ENCODE results near the gene GRK5.

GRK5 gene

GRCh38 chr10:119495545-119495944 lies 288.2 kb downstream of the GRK5 start:
- H3K9me3 ChIP-seq (ENCODE audit: control insufficient read depth, low read length), result no peaks in the 10 kb centered on the region
- H3K36me3 ChIP-seq (ENCODE audit: control insufficient read depth, insufficient read depth, low read length, severe bottlenecking), result no peaks in the 10 kb centered on the region
- H3K27me3 ChIP-seq (replicated peaks; ENCODE audit: control insufficient read depth, insufficient read depth, low read length), result no peaks in the 10 kb centered on the region
- H3K4me1 ChIP-seq (ENCODE audit: control insufficient read depth, insufficient read depth, low read length), result peaks cover 2% of the 10 kb centered on the region
- no peak overlapping the region for H3K4me3 ChIP-seq (ENCODE audit: low read length)
- DNase-seq (ENCODE audit: low read depth), result no peak
- H3K9ac ChIP-seq (ENCODE audit: low read length), result no peak overlapping the region

GRCh38 chr10:119496273-119496672 lies 288.9 kb downstream of the GRK5 start:
- no peak overlapping the region for H3K4me3 ChIP-seq (ENCODE audit: low read length)
- no peaks in the 10 kb centered on the region for H3K27me3 ChIP-seq (replicated peaks; ENCODE audit: control insufficient read depth, insufficient read depth, low read length)
- H3K9me3 ChIP-seq (ENCODE audit: control insufficient read depth, low read length), result no peaks in the 10 kb centered on the region
- H3K9ac ChIP-seq (ENCODE audit: low read length), result no peak overlapping the region
- H3K36me3 ChIP-seq (ENCODE audit: control insufficient read depth, insufficient read depth, low read length, severe bottlenecking), result no peaks in the 10 kb centered on the region
- no peak for DNase-seq (ENCODE audit: low read depth)
- peaks cover 2% of the 10 kb centered on the region for H3K4me1 ChIP-seq (ENCODE audit: control insufficient read depth, insufficient read depth, low read length)

- no peak for DNase-seq (ENCODE audit: low read depth)
- Histone ChIP-seq H3K4me3 (ENCODE audit: low read length) (no peak overlapping the region), H3K4me1 (ENCODE audit: control insufficient read depth, insufficient read depth, low read length) (peaks cover 2% of the 10 kb centered on the region), H3K27me3 (replicated peaks; ENCODE audit: control insufficient read depth, insufficient read depth, low read length) (no peaks in the 10 kb centered on the region), H3K9ac (ENCODE audit: low read length) (no peak overlapping the region), H3K36me3 (ENCODE audit: control insufficient read depth, insufficient read depth, low read length, severe bottlenecking) (no peaks in the 10 kb centered on the region), H3K9me3 (ENCODE audit: control insufficient read depth, low read length) (no peaks in the 10 kb centered on the region)
These were observed 289.9 kb downstream of the GRK5 start for GRCh38 chr10:119497243-119497642.

- DNase-seq (ENCODE audit: low read depth), result no peak
- H3K9ac ChIP-seq (ENCODE audit: low read length), result no peak overlapping the region
- H3K9me3 ChIP-seq (ENCODE audit: control insufficient read depth, low read length), result no peaks in the 10 kb centered on the region
- no peaks in the 10 kb centered on the region for H3K36me3 ChIP-seq (ENCODE audit: control insufficient read depth, insufficient read depth, low read length, severe bottlenecking)
- H3K4me3 ChIP-seq (ENCODE audit: low read length), result no peak overlapping the region
- no peaks in the 10 kb centered on the region for H3K27me3 ChIP-seq (replicated peaks; ENCODE audit: control insufficient read depth, insufficient read depth, low read length)
- H3K4me1 ChIP-seq (ENCODE audit: control insufficient read depth, insufficient read depth, low read length), result peaks cover under 1% of the 10 kb centered on the region
These were observed 291.7 kb downstream of the GRK5 start for GRCh38 chr10:119498889-119499676.

- Histone ChIP-seq H3K27me3 (replicated peaks; ENCODE audit: control insufficient read depth, insufficient read depth, low read length) (no peaks in the 10 kb centered on the region), H3K9me3 (ENCODE audit: control insufficient read depth, low read length) (no peaks in the 10 kb centered on the region), H3K4me1 (ENCODE audit: control insufficient read depth, insufficient read depth, low read length) (no peaks in the 10 kb centered on the region), H3K4me3 (ENCODE audit: low read length) (no peak overlapping the region), H3K36me3 (ENCODE audit: control insufficient read depth, insufficient read depth, low read length, severe bottlenecking) (no peaks in the 10 kb centered on the region), H3K9ac (ENCODE audit: low read length) (no peak overlapping the region)
- no peak for DNase-seq (ENCODE audit: low read depth)
These were observed 292.3 kb downstream of the GRK5 start for GRCh38 chr10:119499677-119500002.

GRCh38 chr10:119500123-119500795 lies 292.9 kb downstream of the GRK5 start:
- Histone ChIP-seq H3K9me3 (ENCODE audit: control insufficient read depth, low read length) (no peaks in the 10 kb centered on the region), H3K4me1 (ENCODE audit: control insufficient read depth, insufficient read depth, low read length) (no peaks in the 10 kb centered on the region), H3K4me3 (ENCODE audit: low read length) (no peak overlapping the region), H3K9ac (ENCODE audit: low read length) (no peak overlapping the region), H3K36me3 (ENCODE audit: control insufficient read depth, insufficient read depth, low read length, severe bottlenecking) (no peaks in the 10 kb centered on the region), H3K27me3 (replicated peaks; ENCODE audit: control insufficient read depth, insufficient read depth, low read length) (no peaks in the 10 kb centered on the region)
- no peak for DNase-seq (ENCODE audit: low read depth)

- Histone ChIP-seq H3K27me3 (replicated peaks; ENCODE audit: control insufficient read depth, insufficient read depth, low read length) (no peaks in the 10 kb centered on the region), H3K4me3 (ENCODE audit: low read length) (no peak overlapping the region), H3K9ac (ENCODE audit: low read length) (no peak overlapping the region), H3K4me1 (ENCODE audit: control insufficient read depth, insufficient read depth, low read length) (no peaks in the 10 kb centered on the region), H3K36me3 (ENCODE audit: control insufficient read depth, insufficient read depth, low read length, severe bottlenecking) (no peaks in the 10 kb centered on the region), H3K9me3 (ENCODE audit: control insufficient read depth, low read length) (no peaks in the 10 kb centered on the region)
- no peak for DNase-seq (ENCODE audit: low read depth)
These were observed 293.4 kb downstream of the GRK5 start for GRCh38 chr10:119500821-119501220.

GRCh38 chr10:119501690-119502089 lies 294.3 kb downstream of the GRK5 start:
- Histone ChIP-seq H3K4me3 (ENCODE audit: low read length) (no peak overlapping the region), H3K27me3 (replicated peaks; ENCODE audit: control insufficient read depth, insufficient read depth, low read length) (no peaks in the 10 kb centered on the region), H3K9me3 (ENCODE audit: control insufficient read depth, low read length) (no peaks in the 10 kb centered on the region), H3K36me3 (ENCODE audit: control insufficient read depth, insufficient read depth, low read length, severe bottlenecking) (no peaks in the 10 kb centered on the region), H3K4me1 (ENCODE audit: control insufficient read depth, insufficient read depth, low read length) (no peaks in the 10 kb centered on the region), H3K9ac (ENCODE audit: low read length) (no peak overlapping the region)
- DNase-seq (ENCODE audit: low read depth), result no peak

- no peak overlapping the region for H3K9ac ChIP-seq (ENCODE audit: low read length)
- no peaks in the 10 kb centered on the region for H3K36me3 ChIP-seq (ENCODE audit: control insufficient read depth, insufficient read depth, low read length, severe bottlenecking)
- DNase-seq (ENCODE audit: low read depth), result no peak
- H3K27me3 ChIP-seq (replicated peaks; ENCODE audit: control insufficient read depth, insufficient read depth, low read length), result no peaks in the 10 kb centered on the region
- H3K4me1 ChIP-seq (ENCODE audit: control insufficient read depth, insufficient read depth, low read length), result no peaks in the 10 kb centered on the region
- no peaks in the 10 kb centered on the region for H3K9me3 ChIP-seq (ENCODE audit: control insufficient read depth, low read length)
- H3K4me3 ChIP-seq (ENCODE audit: low read length), result no peak overlapping the region
These were observed 294.8 kb downstream of the GRK5 start for GRCh38 chr10:119502209-119502608.

GRCh38 chr10:119502618-119503155 lies 295.3 kb downstream of the GRK5 start:
- Histone ChIP-seq H3K9me3 (ENCODE audit: control insufficient read depth, low read length) (no peaks in the 10 kb centered on the region), H3K4me3 (ENCODE audit: low read length) (no peak overlapping the region), H3K36me3 (ENCODE audit: control insufficient read depth, insufficient read depth, low read length, severe bottlenecking) (no peaks in the 10 kb centered on the region), H3K9ac (ENCODE audit: low read length) (no peak overlapping the region), H3K27me3 (replicated peaks; ENCODE audit: control insufficient read depth, insufficient read depth, low read length) (no peaks in the 10 kb centered on the region), H3K4me1 (ENCODE audit: control insufficient read depth, insufficient read depth, low read length) (no peaks in the 10 kb centered on the region)
- no peak for DNase-seq (ENCODE audit: low read depth)

GRCh38 chr10:119503821-119504220 lies 296.4 kb downstream of the GRK5 start:
- Histone ChIP-seq H3K9ac (ENCODE audit: low read length) (no peak overlapping the region), H3K9me3 (ENCODE audit: control insufficient read depth, low read length) (no peaks in the 10 kb centered on the region), H3K4me1 (ENCODE audit: control insufficient read depth, insufficient read depth, low read length) (no peaks in the 10 kb centered on the region), H3K27me3 (replicated peaks; ENCODE audit: control insufficient read depth, insufficient read depth, low read length) (no peaks in the 10 kb centered on the region), H3K4me3 (ENCODE audit: low read length) (no peak overlapping the region), H3K36me3 (ENCODE audit: control insufficient read depth, insufficient read depth, low read length, severe bottlenecking) (no peaks in the 10 kb centered on the region)
- no peak for DNase-seq (ENCODE audit: low read depth)

All from adipocyte (in vitro differentiated cells).